ENCODE measurements around the gene IL1RAPL1.

The IL1RAPL1 gene

DNA sequence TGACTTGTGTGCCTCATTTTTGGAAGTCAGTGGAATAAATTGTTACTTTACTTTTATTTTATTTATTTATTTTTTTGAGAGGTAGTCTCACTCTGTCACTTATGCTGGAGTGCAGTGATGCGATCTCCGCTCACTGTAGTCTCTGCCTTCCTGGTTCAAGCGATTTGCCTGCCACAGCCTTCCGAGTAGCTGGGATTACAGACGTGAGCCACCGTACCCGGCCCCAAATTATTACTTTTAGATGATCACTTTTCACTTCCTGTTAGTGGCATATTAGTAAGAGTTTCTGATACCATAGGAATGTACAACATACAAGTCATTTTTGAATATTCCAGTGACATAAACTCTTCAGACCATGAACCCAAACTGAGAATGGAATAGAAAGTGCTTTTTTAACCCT is 1017.1 kb downstream of the IL1RAPL1 start:
- Histone ChIP-seq H3K4me3 (ENCODE audit: low read depth in 1 of 2, low read length in 2 of 2) (no peak overlapping the region), H3K9me3 (ENCODE audit: insufficient read depth, low read length, severe bottlenecking) (no peaks in the 10 kb centered on the region), H3K36me3 (ENCODE audit: insufficient read depth, low read length) (no peaks in the 10 kb centered on the region), H3K4me1 (ENCODE audit: insufficient read depth, low read length) (no peaks in the 10 kb centered on the region), H2AFZ (ENCODE audit: low read depth, low read length) (no peak overlapping the region), H3K9ac (ENCODE audit: low read depth, low read length) (no peak overlapping the region), H3K27me3 (ENCODE audit: insufficient read depth, low read length, poor library complexity) (no peaks in the 10 kb centered on the region), H3K79me2 (ENCODE audit: insufficient read depth, low read length) (no peaks in the 10 kb centered on the region), H3K27ac (ENCODE audit: low read length) (no peak overlapping the region), H4K20me1 (ENCODE audit: insufficient read depth, low read length) (no peaks in the 10 kb centered on the region), H3K4me2 (ENCODE audit: insufficient read depth, low read length) (no peak overlapping the region)
- no peak for TF ChIP-seq EZH2 (IDR thresholded peaks at IDR 0.05; ENCODE audit: borderline replicate concordance, low read depth, low read length, severe bottlenecking)
- no peak for TF ChIP-seq CTCF (IDR thresholded peaks at IDR 0.05; ENCODE audit: borderline replicate concordance, extremely low read depth, low read length, poor library complexity, severe bottlenecking)
- no peak for ATAC-seq (ENCODE audit: insufficient read depth, low read depth)
- DNase-seq, result no peak

DNA sequence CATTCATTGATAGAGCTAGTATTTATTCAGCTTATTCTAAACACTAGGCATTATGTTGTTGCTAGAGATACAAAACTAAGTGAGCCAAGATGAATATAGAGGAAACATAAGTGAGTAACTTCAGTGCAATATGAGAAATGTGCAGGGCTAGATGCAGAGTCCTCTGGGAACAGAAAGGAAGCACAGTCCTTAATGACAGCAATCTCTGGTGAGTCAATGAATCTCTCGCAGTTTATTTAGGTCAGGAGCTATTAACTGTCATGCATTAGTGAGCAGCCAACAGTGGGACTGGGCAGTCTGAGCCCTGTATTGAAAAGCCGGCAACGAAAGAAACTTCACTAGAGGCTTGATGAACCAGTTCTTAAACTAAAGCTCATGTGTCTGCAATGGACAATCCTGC is 1030.0 kb downstream of the IL1RAPL1 start:
- DNase-seq, result no peak
- H4K20me1 ChIP-seq (ENCODE audit: insufficient read depth, low read length), result no peaks in the 10 kb centered on the region
- H3K27me3 ChIP-seq (ENCODE audit: insufficient read depth, low read length, poor library complexity), result no peaks in the 10 kb centered on the region
- no peak overlapping the region for H3K27ac ChIP-seq (ENCODE audit: low read length)
- no peaks in the 10 kb centered on the region for H3K79me2 ChIP-seq (ENCODE audit: insufficient read depth, low read length)
- H3K9me3 ChIP-seq (ENCODE audit: insufficient read depth, low read length, severe bottlenecking), result no peaks in the 10 kb centered on the region
- no peak for TF ChIP-seq EZH2 (IDR thresholded peaks at IDR 0.05; ENCODE audit: borderline replicate concordance, low read depth, low read length, severe bottlenecking)
- TF ChIP-seq CTCF (IDR thresholded peaks at IDR 0.05; ENCODE audit: borderline replicate concordance, extremely low read depth, low read length, poor library complexity, severe bottlenecking), result no peak
- ATAC-seq (ENCODE audit: insufficient read depth, low read depth), result no peak
- no peak overlapping the region for H3K4me3 ChIP-seq (ENCODE audit: low read depth in 1 of 2, low read length in 2 of 2)
- H3K4me2 ChIP-seq (ENCODE audit: insufficient read depth, low read length), result no peak overlapping the region
- H2AFZ ChIP-seq (ENCODE audit: low read depth, low read length), result no peak overlapping the region
- H3K9ac ChIP-seq (ENCODE audit: low read depth, low read length), result no peak overlapping the region
- no peaks in the 10 kb centered on the region for H3K4me1 ChIP-seq (ENCODE audit: insufficient read depth, low read length)
- H3K36me3 ChIP-seq (ENCODE audit: insufficient read depth, low read length), result no peaks in the 10 kb centered on the region

- no peaks in the 10 kb centered on the region for H3K27me3 ChIP-seq (ENCODE audit: insufficient read depth, low read length, poor library complexity)
These were observed 1030.5 kb downstream of the IL1RAPL1 start for GRCh38 chrX:29617725-29618124.

More at GRCh38 chrX:29617725-29618124, 1030.5 kb downstream of the IL1RAPL1 start:
- H3K9ac ChIP-seq (ENCODE audit: low read depth, low read length), result no peak overlapping the region
- no peaks in the 10 kb centered on the region for H3K9me3 ChIP-seq (ENCODE audit: insufficient read depth, low read length, severe bottlenecking)
- DNase-seq (no peak), ATAC-seq (ENCODE audit: insufficient read depth, low read depth) (no peak)
- no peaks in the 10 kb centered on the region for H3K36me3 ChIP-seq (ENCODE audit: insufficient read depth, low read length)
- no peaks in the 10 kb centered on the region for H3K79me2 ChIP-seq (ENCODE audit: insufficient read depth, low read length)
- TF ChIP-seq CTCF (IDR thresholded peaks at IDR 0.05; ENCODE audit: borderline replicate concordance, extremely low read depth, low read length, poor library complexity, severe bottlenecking), result no peak
- TF ChIP-seq EZH2 (IDR thresholded peaks at IDR 0.05; ENCODE audit: borderline replicate concordance, low read depth, low read length, severe bottlenecking), result no peak
- H3K4me2 ChIP-seq (ENCODE audit: insufficient read depth, low read length), result no peak overlapping the region
- no peak overlapping the region for H2AFZ ChIP-seq (ENCODE audit: low read depth, low read length)
- no peaks in the 10 kb centered on the region for H4K20me1 ChIP-seq (ENCODE audit: insufficient read depth, low read length)
- H3K27ac ChIP-seq (ENCODE audit: low read length), result no peak overlapping the region
- H3K4me1 ChIP-seq (ENCODE audit: insufficient read depth, low read length), result no peaks in the 10 kb centered on the region
- no peak overlapping the region for H3K4me3 ChIP-seq (ENCODE audit: low read depth in 1 of 2, low read length in 2 of 2)

Data from DND-41 (cell line).